Measurements from ENCODE around the gene ENTREP1.
"Not testable (repeated sequence)": the region's sequence is repeated elsewhere in the genome, so short reads cannot be mapped to it uniquely, and the experiment has no call there.

The ENTREP1 gene

DNA sequence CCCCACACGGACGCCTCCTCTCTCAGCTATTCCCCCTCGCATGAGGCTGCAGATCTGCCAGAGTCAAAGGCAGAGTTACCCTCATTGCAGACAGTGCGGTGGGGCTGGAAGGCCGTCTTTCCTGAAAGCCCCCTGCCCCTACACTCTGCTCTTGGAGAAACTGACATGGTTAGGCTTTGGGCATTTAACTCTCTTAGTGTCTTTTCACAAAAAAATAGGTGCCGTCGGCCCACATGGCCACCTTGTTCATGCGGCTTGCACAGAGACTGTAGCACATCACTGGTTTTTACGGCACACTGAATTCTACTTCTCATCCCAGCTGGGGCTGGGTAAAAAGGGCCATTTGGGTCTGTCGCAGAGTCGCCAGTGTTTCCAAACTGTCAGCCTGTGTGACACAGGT lies 107.6 kb downstream of the ENTREP1 start:
- Histone ChIP-seq H3K27ac (replicated peaks) (no peak overlapping the region), H3K4me3 (replicated peaks; ENCODE audit: insufficient read depth, low read length) (no peak overlapping the region), H3K27me3 (ENCODE audit: insufficient read depth, poor library complexity, severe bottlenecking) (no peaks in the 10 kb centered on the region)
- DNase-seq (ENCODE audit: low read depth in 1 of 2, low spot score in 1 of 2): no peak
- TF ChIP-seq GABPA (IDR thresholded peaks at IDR 0.05; ENCODE audit: low read depth) (no peak), POLR2AphosphoS5 (IDR thresholded peaks at IDR 0.05; ENCODE audit: low read depth) (no peak), SPI1 (IDR thresholded peaks at IDR 0.05; ENCODE audit: borderline replicate concordance, low read depth) (no peak)
- TF ChIP-seq, protein P1, sequence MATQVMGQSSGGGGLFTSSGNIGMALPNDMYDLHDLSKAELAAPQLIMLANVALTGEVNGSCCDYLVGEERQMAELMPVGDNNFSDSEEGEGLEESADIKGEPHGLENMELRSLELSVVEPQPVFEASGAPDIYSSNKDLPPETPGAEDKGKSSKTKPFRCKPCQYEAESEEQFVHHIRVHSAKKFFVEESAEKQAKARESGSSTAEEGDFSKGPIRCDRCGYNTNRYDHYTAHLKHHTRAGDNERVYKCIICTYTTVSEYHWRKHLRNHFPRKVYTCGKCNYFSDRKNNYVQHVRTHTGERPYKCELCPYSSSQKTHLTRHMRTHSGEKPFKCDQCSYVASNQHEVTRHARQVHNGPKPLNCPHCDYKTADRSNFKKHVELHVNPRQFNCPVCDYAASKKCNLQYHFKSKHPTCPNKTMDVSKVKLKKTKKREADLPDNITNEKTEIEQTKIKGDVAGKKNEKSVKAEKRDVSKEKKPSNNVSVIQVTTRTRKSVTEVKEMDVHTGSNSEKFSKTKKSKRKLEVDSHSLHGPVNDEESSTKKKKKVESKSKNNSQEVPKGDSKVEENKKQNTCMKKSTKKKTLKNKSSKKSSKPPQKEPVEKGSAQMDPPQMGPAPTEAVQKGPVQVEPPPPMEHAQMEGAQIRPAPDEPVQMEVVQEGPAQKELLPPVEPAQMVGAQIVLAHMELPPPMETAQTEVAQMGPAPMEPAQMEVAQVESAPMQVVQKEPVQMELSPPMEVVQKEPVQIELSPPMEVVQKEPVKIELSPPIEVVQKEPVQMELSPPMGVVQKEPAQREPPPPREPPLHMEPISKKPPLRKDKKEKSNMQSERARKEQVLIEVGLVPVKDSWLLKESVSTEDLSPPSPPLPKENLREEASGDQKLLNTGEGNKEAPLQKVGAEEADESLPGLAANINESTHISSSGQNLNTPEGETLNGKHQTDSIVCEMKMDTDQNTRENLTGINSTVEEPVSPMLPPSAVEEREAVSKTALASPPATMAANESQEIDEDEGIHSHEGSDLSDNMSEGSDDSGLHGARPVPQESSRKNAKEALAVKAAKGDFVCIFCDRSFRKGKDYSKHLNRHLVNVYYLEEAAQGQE (IDR thresholded peaks at IDR 0.05; ENCODE audit: insufficient replicate concordance, low read depth): no peak

DNA sequence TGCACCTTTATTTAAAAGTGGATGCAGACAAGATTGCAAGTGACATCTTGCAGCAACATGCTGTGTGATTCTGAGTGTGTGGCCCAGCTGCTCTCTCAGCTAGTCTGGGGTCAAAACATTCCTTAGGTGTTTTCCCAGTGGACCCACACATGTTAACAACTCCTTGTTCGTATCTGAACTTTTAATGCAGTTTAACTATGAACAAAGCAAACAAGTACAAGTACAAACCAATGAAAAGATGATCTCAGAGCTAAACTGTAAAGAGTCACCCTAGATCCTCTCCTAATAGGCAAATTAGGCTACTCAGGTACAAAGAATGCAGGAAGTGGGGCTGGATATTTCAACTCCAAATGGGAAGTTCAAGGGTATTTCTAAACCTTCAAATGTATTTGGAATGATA lies 108.4 kb downstream of the ENTREP1 start:
- DNase-seq (ENCODE audit: low read depth in 1 of 2, low spot score in 1 of 2): no peak
- TF ChIP-seq GABPA (IDR thresholded peaks at IDR 0.05; ENCODE audit: low read depth) (no peak), SPI1 (IDR thresholded peaks at IDR 0.05; ENCODE audit: borderline replicate concordance, low read depth) (no peak), POLR2AphosphoS5 (IDR thresholded peaks at IDR 0.05; ENCODE audit: low read depth) (no peak)
- TF ChIP-seq, protein P1 (IDR thresholded peaks at IDR 0.05; ENCODE audit: insufficient replicate concordance, low read depth): no peak
- TF ChIP-seq, protein P2, sequence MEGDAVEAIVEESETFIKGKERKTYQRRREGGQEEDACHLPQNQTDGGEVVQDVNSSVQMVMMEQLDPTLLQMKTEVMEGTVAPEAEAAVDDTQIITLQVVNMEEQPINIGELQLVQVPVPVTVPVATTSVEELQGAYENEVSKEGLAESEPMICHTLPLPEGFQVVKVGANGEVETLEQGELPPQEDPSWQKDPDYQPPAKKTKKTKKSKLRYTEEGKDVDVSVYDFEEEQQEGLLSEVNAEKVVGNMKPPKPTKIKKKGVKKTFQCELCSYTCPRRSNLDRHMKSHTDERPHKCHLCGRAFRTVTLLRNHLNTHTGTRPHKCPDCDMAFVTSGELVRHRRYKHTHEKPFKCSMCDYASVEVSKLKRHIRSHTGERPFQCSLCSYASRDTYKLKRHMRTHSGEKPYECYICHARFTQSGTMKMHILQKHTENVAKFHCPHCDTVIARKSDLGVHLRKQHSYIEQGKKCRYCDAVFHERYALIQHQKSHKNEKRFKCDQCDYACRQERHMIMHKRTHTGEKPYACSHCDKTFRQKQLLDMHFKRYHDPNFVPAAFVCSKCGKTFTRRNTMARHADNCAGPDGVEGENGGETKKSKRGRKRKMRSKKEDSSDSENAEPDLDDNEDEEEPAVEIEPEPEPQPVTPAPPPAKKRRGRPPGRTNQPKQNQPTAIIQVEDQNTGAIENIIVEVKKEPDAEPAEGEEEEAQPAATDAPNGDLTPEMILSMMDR (IDR thresholded peaks at IDR 0.05; ENCODE audit: insufficient read depth, low read length): no peak
- no peak overlapping the region for H3K27ac ChIP-seq (replicated peaks)

DNA sequence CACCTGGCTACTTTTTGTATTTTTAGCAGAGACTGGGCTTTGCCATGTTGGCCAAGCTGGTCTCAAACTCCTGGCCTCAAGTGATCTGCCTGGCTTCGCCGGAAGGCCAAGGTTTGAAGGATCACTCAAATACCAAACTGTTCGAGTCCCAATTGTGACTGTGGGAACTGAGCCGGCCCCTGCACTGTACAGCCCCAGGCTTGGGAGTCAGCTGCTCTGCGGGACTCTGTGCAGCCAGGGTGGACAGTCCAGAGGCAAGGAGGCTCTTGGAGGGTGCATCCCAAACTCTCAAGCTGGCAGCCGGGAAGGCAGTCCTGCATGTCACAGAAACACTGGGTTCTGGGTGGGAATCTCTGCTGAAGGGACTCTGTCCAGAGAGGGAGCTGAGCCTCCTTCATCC lies 109.0 kb downstream of the ENTREP1 start:
- no peak for TF ChIP-seq SPI1 (IDR thresholded peaks at IDR 0.05; ENCODE audit: borderline replicate concordance, low read depth)
- no peak for TF ChIP-seq POLR2AphosphoS5 (IDR thresholded peaks at IDR 0.05; ENCODE audit: low read depth)
- TF ChIP-seq, protein P2 (IDR thresholded peaks at IDR 0.05; ENCODE audit: insufficient read depth, low read length): no peak
- TF ChIP-seq GABPA (IDR thresholded peaks at IDR 0.05; ENCODE audit: low read depth): no peak
- TF ChIP-seq, protein P1 (IDR thresholded peaks at IDR 0.05; ENCODE audit: insufficient replicate concordance, low read depth): no peak
- no peak for DNase-seq (ENCODE audit: low read depth in 1 of 2, low spot score in 1 of 2)
- Histone ChIP-seq H3K4me3 (replicated peaks; ENCODE audit: insufficient read depth, low read length) (no peak overlapping the region), H3K27ac (replicated peaks) (no peak overlapping the region), H3K27me3 (ENCODE audit: insufficient read depth, poor library complexity, severe bottlenecking) (no peaks in the 10 kb centered on the region)

More for the DNA sequence above, 108.4 kb downstream of the ENTREP1 start:
- Histone ChIP-seq H3K27me3 (ENCODE audit: insufficient read depth, poor library complexity, severe bottlenecking) (no peaks in the 10 kb centered on the region), H3K4me3 (replicated peaks; ENCODE audit: insufficient read depth, low read length) (no peak overlapping the region)

DNA sequence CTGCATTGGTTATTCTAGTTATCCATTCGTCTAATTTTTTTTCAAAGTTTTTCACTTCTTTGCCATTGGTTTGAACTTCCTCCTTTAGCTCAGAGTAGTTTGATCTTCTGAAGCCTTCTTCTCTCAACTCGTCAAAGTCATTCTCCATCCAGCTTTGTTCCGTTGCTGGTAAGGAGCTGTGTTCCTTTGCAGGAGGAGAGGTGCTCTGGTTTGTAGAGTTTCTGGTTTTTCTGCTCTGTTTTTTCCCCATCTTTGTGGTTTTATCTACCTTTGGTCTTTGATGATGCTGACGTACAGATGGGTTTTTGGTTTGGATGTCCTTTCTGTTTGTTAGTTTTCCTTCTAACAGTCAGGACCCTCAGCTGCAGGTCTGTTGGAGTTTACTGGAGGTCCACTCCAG lies 114.6 kb downstream of the ENTREP1 start:
- not testable (repeated sequence) for H3K27me3 ChIP-seq (ENCODE audit: insufficient read depth, poor library complexity, severe bottlenecking); H3K4me3 ChIP-seq (replicated peaks; ENCODE audit: insufficient read depth, low read length); H3K27ac ChIP-seq (replicated peaks); DNase-seq (ENCODE audit: low read depth in 1 of 2, low spot score in 1 of 2)

DNA sequence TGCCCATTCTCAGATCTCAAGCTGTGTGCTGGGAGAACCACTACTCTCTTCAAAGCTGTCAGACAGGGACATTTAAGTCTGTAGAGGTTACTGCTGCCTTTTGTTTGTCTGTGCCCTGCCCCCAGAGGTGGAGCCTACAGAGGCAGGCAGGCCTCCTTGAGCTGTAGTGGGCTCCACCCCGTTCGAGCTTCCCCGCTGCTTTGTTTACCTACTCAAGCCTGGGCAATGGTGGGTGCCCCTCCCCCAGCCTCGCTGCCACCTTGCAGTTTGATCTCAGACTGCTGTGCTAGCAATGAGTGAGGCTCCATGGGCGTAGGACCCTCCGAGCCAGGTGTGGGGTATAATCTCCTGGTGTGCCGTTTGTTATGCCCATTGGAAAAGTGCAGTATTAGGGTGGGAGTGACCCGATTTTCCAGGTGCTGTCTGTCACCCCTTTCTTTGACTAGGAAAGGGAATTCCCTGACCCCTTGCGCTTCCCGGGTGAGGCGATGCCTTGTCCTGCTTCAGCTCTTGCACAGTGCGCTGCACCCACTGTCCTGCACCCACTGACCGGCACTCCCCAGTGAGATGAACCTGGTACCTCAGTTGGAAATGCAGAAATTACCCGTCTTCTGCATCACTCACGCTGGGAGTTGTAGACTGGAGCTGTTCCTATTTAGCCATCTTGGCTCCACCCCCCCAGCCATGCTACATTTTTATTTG lies 115.4 kb downstream of the ENTREP1 start:
- not testable (repeated sequence) for H3K27ac ChIP-seq (replicated peaks); DNase-seq (ENCODE audit: low read depth in 1 of 2, low spot score in 1 of 2); H3K27me3 ChIP-seq (ENCODE audit: insufficient read depth, poor library complexity, severe bottlenecking); H3K4me3 ChIP-seq (replicated peaks; ENCODE audit: insufficient read depth, low read length)

Data from HL-60 (cell line).